HG03520 (cell line): ENCODE data around the gene LGR6.
"Not testable (repeated sequence)": the region's sequence is repeated elsewhere in the genome, so short reads cannot be mapped to it uniquely, and the experiment has no call there.

Source experiments
- ATAC-seq: cut with Tn5 transposase; IDR thresholded peaks from one replicate; pipeline ENCODE4 v1.9.1; 2021; ENCODE audit warnings: mild to moderate bottlenecking, moderate library complexity; ENCODE audit not compliant: unreplicated experiment

The LGR6 gene

DNA sequence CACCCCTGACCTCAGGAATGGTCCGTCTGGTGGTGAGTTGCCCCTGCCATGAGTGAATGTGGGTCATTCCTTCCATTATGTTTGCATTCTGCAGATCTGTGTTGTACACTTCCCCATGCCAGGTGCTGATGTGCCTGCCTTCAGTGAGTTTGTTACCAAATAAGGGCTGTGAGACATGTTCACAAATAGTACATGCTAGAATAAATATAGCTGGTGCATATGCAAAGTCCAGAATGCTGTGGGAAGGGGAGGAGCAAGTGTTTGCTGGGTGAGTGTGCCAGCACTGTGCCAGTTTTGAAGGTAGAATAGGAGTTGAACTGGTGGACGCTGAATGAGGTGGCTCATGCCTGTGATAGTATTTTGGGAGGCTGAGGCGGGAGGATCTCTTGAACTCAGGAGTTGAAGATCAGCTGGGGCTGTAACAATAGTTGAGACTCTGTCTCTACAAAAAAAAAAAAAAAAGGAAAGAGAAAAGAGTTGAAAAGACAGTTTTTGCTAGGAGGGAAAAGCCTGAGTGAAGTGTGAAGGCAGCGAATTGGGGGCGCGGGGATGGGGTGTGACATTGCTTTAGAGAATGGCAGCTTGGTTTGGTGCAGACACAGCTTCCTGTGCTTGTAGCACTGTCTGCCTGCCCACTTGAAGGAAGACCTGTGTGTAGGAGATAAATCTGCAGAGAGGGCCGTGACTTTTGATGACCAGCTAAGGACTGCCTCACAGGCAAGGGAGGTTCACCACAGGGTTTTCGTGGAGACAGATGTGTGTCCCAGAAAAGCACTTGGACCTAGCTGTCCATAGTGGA lies 61.1 kb downstream of the LGR6 start:
- no peak for ATAC-seq

DNA sequence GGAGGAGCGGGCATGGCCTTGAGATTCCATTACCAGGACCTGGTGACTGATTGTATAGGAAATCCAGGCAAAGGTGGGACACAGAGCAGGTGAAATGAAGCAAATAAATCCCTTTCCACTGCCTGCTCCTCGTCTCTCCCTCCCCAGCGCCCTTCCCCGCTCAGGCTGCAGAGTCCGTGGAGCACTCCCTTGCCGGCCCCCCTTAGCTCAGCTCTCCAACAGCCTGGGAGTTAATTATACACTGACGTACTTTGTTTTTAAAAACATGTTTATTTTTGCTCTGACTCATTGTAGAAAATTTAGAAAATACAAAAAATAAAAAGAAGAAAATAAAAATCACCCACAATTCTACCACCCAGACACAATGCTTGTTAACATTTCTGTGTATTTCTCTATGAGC lies 61.7 kb downstream of the LGR6 start:
- ATAC-seq: no peak

DNA sequence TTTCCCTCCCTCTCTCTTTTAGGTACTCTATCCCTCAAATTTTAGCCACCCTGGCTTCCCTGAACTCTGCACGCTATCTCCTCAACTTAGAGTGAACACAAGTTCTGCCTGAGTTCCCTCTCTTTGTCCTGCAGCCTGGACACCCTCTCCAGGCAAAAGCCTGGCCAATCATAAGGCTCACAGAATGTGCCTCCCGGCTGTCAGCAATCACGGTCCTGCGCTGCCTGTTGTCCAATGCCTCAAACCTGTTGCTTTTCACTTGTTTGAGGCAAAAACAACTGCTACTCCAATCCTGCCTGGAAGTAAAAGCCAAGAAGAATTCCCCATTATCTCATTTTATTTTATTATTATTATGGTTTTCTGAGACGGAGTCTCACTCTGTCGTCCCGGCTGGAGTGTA lies 66.1 kb downstream of the LGR6 start:
- no peak for ATAC-seq

DNA sequence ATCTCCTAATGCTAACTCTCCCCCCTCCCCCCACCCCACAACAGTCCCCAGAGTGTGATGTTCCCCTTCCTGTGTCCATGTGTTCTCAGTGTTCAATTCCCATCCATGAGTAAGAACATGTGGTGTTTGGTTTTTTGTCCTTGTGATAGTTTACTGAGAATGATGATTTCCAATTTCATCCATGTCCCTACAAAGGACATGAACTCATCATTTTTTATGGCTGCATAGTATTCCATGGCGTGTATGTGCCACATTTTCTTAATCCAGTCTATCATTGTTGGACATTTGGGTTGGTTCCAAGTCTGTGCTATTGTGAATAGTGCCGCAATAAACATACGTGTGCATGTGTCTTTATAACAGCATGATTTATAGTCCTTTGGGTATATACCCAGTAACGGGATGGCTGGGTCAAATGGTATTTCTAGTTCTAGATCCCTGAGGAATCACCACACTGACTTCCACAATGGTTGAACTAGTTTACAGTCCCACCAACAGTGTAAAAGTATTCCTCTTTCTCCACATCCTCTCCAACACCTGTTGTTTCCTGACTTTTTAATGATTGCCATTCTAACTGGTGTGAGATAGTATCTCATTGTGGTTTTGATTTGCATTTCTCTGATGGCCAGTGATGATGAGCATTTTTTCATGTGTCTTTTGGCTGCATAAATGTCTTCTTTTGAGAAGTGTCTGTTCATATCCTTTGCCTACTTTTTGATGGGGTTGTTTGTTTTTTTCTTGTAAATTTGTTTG lies 67.8 kb downstream of the LGR6 start:
- ATAC-seq: not testable (repeated sequence)

DNA sequence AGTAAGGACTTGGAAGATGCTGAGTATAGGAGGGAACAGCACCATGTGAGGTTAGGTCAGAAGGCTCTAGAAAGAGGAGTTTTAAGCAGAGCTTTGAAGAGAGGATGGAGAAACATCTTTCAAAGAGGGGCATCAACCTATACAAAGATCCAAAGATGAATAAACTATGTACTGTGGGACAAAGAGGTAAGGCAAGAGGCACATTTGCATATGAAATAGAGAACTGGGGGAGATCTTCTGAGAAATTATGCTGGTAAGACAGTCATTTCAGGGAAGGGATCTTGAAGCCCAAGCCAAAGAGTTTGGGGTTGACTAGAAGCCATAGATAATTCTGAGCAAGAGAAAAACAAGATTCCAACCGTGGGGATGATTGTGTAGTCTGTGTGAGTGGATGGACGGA lies 70.0 kb downstream of the LGR6 start:
- ATAC-seq: no peak

DNA sequence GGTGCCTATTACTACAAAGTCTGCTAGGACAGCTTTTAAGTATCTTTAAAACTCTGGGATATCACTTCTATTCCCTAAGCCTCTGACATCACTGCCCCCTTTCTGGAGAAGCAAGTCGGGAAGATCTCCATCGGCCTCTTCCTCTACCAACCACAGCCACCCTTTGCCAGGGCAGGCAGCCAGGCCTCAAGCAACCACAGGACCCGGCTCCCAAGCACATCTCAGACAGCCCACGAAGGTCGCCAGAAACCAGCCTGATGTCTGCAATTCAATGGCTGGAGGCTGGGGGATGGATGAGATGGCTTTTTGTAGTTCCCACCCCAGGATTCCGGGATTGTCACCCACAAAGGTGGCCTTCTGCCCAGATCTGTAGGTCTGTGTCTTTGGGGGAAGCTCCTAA lies 70.7 kb downstream of the LGR6 start:
- no peak for ATAC-seq

DNA sequence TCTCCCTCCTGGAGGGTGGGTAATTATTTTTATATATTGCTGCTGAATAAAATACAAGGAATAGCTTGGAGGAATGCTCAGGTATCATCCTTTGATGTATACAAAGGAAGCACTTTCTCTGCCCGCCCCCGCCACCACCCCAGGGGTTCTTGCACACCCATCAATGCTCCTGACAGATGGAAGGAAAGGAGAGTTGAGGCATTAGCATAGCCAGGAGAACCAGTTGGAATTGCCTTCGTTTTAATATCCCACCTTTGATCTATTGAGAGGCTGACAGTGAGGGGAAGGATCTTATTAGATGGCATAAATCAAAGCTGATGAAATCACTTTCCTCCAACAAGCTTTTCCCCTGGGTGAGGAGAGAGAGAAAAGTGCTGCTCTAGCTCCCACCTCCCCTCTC lies 71.1 kb downstream of the LGR6 start:
- no peak for ATAC-seq

DNA sequence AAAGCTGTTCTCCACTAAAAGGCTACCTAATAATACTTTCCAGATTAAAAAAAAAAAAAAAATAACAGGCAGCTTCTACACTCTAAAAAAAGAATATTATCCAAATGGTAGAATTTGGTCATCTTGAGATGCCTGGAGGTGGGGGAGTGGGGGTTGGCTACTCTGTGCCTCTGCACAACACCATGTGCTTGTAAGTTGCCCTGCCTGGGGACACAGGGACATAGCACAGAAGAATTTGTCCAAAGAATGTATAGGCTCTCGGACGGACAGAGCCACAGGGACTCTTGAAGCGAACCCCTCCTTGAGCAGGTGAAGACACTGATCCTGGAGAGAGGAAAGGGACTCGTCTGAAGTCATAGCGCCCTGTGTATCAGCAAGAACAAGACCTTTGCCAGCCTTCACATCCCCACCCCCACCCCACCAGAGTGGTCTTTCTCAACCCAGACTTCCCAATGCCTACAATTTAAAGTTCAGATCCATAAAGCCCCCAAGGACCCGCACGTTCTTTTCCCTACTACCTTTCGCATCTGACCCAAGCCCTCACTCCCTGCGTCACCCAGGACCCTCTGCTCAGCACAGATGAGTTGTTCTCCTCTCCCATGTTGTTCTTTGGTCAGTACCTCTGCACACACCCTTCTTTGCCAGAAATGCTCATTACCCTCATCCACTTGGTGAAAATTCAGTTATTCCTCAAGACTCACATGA lies 72.6 kb downstream of the LGR6 start:
- ATAC-seq: no peak

DNA sequence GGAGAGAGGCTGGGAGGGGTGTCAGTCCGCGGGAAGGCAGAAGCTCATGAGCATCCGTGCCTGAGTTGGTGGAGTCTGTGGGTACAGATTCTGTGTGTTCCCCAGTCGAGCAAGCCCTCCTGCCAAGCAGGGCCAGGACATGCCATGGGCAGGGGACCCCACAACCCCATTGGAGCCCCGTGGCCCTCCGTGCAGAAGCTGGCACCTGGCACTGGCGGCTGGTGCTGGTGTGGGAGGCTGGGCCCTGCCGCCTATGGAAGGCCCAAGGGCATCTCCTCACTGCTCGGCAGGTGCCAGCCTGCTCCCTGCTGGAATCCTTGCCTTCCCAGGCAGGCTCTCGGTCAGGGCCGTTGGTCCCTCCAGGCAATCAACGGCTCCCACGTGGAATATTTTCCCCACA lies 74.4 kb downstream of the LGR6 start:
- ATAC-seq: no peak

DNA sequence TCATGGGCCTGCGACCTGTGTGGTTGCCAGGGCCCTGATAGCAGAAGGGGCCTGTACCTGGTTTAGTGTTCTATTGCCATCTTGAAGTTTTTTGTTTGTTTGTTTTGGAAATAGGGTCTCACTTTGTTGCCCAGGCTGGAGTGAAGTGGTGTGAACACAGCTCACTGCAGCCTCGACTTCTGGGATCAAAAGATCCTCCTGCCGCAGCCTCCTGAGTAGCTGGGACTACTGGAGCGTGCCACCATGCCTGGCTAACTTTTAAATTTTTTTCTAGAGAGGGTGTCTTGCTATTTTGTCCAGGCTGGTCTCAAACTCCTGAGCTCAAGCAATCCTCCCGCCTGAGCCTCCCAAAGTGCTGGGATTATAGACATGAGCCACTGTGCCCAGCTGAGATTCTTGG lies 75.2 kb downstream of the LGR6 start:
- ATAC-seq: no peak

DNA sequence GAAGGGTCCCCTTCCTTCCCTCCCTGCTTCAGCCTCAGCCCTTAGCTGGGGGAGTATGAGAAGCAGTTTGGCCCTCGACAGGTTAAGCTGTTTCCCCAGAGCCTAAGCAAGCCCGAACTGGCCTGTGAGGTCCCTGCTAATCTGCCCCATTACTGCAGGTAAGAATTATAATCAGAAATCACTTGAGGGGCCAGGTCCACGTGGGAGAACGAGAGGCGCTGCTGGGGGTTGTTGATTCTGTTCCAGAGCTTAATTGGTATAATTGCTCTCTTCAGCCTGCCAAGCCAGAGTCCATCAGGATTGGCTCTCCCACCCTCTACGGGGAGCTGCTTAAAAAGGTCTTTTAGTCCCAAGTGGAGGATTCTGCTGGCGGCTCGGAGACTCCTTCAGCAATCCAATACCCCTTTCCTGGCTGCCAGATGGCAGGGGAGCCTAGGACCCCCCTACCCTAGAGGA lies 77.3 kb downstream of the LGR6 start:
- ATAC-seq: no peak

DNA sequence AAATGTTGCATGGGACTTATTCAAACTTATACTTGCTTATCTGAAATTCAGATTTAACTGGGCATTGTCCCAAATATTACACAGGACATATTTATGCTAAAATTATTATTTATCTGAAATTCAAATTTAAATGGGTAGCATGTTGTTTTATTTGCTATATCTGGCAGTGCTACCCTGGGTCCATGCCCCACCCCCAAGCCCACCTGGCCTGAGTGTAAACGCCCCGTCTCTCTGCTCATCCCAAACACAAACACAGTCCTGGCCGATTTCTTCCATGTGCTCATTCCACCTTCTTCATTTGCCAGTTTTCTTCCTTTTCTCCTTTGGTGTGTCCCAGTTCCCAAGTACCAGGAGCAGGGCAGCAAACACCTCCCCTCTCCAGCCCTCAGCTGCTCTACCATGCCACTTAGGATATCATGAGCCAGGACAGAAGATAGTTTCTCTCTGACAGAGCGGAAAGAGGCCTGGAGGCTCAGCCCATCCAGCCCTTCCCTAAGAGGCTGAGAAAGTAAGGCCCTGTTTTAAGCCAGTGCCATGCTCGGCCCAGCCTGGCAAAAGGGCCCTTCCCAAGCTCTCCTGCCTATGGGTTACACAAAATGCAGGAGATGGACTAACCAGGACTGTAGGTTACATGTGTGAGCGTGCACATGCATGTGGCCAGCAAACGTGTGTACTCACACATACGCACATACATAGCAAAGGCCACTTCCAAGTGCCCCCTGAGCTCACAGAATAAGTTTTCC lies 78.7 kb downstream of the LGR6 start:
- ATAC-seq: no peak

DNA sequence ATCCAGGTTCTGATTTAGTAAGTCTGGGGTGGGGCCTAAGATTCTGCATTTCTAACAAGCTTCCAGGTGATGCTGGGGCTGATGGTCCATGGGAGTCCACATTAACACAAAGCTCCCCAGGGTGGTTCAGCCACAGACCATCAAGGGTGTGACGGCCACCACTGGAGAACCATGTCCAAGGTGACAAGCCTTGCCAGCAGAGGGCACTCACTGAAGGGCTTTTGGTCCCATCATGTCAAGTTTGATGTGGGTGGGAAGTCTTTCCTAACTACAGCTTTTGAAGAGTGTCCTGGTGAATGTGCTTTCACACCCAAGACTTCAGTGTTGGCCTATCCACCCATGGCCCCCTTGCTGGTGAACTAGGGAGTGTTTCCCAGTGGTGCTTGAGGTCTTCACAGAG lies 81.0 kb downstream of the LGR6 start:
- ATAC-seq: no peak

DNA sequence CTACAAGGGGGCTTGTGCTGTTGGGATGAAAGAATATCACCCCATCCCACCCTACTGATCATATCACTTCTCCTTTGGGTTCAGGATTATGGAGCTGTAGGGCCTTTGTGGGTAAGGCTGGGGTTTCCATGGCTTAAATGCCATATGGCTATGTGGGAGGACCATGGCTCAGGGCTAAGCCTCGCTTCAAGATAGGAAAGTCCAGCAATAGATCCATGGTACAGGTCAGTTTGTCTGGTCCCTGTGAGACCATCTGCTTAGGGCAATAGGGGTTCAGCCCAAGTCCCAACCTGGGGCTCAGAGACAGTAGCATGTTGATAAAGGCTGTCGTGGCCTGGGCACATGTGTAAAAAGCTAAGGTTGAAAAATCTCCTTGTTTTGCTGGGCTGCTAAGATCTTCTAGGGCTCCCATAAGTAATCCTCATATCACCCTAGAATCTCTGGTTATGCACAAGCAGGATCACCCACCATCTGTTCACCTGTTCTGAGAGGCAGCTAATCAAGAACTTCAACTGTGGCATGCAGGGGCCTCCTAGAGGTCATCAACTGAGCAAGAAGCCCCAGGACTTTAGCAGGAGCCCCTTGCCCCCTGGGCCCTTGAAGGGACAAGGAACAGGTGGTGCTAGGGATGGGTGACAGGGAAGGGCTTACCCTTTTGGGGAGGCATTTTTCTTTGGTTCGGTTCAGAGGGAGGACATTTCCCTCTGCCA lies 81.6 kb downstream of the LGR6 start:
- ATAC-seq: no peak

DNA sequence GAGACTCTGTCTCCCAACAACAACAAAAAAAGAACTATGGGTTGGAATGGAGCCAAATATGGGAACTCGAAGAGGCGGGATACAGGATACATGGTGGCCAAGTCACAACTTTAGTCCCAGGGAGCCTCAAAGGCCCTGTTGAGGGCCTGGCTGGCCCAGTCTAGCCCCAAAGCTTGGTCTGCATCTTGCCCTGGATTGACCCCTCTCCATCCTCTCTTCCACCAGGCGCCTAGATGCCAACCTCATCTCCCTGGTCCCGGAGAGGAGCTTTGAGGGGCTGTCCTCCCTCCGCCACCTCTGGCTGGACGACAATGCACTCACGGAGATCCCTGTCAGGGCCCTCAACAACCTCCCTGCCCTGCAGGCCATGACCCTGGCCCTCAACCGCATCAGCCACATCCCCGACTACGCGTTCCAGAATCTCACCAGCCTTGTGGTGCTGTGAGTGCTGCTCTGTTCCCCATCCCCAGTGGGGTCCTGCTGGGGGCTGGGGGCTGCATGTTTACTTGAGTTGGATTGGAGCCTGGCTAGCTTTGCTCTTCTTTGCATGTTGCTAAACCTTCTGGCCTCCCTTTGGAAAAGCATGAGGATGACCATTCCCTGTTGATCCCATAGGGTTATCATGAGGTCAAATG lies 82.6 kb downstream of the LGR6 start:
- no peak for ATAC-seq

DNA sequence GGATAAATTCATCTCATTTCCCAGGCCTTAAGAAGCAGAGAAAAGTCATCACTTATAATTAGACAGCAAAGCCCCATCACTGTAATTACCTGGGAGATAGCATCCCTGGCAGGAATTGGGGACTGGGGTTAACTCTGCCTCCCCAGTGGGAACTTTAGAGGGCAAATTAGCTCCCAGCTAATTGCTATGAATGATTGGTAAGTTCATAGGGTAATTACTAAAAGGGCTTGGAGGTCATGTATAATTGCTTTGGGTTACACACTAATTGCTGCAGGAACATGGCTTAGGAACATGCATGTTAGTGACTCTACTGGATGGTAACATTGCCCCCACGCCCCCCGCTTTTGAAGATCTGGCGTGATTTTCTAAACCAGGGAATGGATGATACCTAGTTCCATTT lies 83.3 kb downstream of the LGR6 start:
- no peak for ATAC-seq

DNA sequence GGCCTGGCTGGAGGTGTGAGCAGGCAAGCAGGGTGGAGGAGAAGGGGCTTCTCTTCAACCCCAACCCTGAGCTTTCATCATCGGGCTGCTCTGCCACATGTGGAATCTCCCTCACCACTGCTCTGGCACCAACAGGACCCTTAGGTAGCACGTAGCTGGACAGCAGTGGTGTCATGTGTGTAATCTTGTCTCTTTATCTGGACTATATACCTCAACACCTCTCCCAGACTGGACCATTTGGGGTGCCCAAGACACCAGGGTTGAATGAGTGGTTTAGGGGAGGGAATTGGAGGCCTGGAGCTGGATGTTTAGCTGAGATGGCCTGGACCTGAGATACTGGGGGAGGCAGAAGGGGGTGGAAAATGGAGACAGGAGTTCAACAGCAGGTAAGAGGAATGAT lies 85.2 kb downstream of the LGR6 start:
- ATAC-seq: no peak

DNA sequence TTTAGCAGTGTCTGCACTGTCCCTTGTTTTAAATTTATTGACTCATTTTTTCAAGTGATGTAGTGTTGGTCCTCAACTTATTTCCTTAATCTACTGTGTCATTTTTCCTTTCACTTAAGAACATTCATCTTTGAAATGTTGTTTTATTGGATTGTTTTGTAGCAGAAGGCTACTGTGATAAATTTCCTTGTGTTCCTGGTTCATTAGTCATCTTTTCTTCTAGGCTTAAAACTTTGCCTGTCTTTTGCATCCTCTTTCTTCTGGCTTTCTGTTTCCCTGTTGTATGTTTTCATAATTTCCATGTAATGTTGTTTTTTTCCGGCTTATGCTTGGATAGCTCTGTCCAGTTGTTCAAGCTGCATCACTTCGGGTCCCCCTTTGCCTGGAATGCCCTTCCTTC lies 86.2 kb downstream of the LGR6 start:
- no peak for ATAC-seq

DNA sequence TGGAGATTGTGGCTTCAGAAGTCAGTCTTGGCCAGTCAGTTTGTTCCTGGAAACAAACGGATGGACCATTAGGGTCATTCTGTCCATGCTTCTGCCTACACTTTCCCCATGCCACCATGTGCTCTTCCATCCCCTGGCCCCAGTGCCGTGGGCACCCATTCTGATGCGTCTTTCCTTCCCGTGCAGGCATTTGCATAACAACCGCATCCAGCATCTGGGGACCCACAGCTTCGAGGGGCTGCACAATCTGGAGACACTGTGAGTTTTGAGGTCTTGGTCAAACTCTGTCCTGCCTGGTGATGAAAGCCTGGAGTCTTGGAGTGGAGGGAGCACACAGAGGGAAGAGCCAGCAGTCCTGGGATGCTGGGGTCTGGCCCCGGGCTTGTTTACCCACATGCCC lies 87.0 kb downstream of the LGR6 start:
- ATAC-seq: no peak
